Measurements from ENCODE around the gene TSPO.

The TSPO gene

GRCh38 chr22:43212434-43212952 is 61.1 kb downstream of the TSPO start:
- Histone ChIP-seq H3K4me2 (ENCODE audit: low read length) (no peak overlapping the region), H3K4me1 (ENCODE audit: control insufficient read depth, low read depth, low read length) (no peaks in the 10 kb centered on the region), H2BK120ac (ENCODE audit: low read depth, low read length) (no peak overlapping the region), H3K9ac (ENCODE audit: low read length) (no peak overlapping the region), H3K4me3 (ENCODE audit: low read length) (no peak overlapping the region), H2BK15ac (replicated peaks; ENCODE audit: low read depth) (no peak overlapping the region), H3K4ac (ENCODE audit: low read depth, low read length) (no peak overlapping the region), H3K56ac (ENCODE audit: low read length) (no peak overlapping the region), H4K8ac (ENCODE audit: low read depth, low read length) (no peak overlapping the region), H3K23ac (ENCODE audit: low read length) (no peak overlapping the region), H4K5ac (ENCODE audit: low read length) (no peak overlapping the region), H3K79me1 (ENCODE audit: low read length) (no peaks in the 10 kb centered on the region), H3K18ac (ENCODE audit: low read length) (no peak overlapping the region), H3K27ac (ENCODE audit: low read depth, low read length) (no peak overlapping the region), H3K36me3 (ENCODE audit: control insufficient read depth, insufficient read depth, low read length) (no peaks in the 10 kb centered on the region), H3K27me3 (ENCODE audit: insufficient read depth, low read length, poor library complexity) (no peaks in the 10 kb centered on the region), H2BK5ac (ENCODE audit: low read length) (no peak overlapping the region), H2AK5ac (ENCODE audit: low read length) (no peak overlapping the region), H3K79me2 (ENCODE audit: control insufficient read depth, insufficient read depth, low read length) (no peaks in the 10 kb centered on the region)
- no peak for DNase-seq
- WGBS (ENCODE audit: extremely low coverage, insufficient coverage, low lambda C conversion rate) = no CpG with 5 or more reads among the region's 23 CpGs
